Muscle of leg (tissue), 11 donors: ENCODE data around the gene THOC5. TPM values are rescaled to one million over a fixed set of nuclear protein-coding genes. Genes with fewer than 3 reads are reported as not detected.
"Not testable (repeated sequence)": the region's sequence is repeated elsewhere in the genome, so short reads cannot be mapped to it uniquely, and the experiment has no call there.

Source experiments
- DNase-seq: peaks from one replicate; pipeline ENCODE4 v3.0.0; 2013
- H3K27ac ChIP-seq: one replicate; pipeline ENCODE4 v1.5.1; 2013; ENCODE audit warnings: mild to moderate bottlenecking, low read length, control low read depth
- H3K27me3 ChIP-seq: one replicate; pipeline ENCODE4 v1.6.1; 2013; ENCODE audit warnings: low read length; ENCODE audit not compliant: control insufficient read depth, insufficient read depth
- H3K36me3 ChIP-seq: one replicate; pipeline ENCODE4 v1.6.1; 2013; ENCODE audit warnings: low read length; ENCODE audit not compliant: control insufficient read depth, insufficient read depth
- H3K4me1 ChIP-seq: one replicate; pipeline ENCODE4 v1.6.1; 2013; ENCODE audit warnings: low read length; ENCODE audit not compliant: control insufficient read depth, insufficient read depth
- H3K4me3 ChIP-seq: one replicate; pipeline ENCODE4 v1.5.1; 2013; ENCODE audit warnings: low read length, control low read depth
- H3K9me3 ChIP-seq: replicated peaks from 2 replicates; pipeline ENCODE4 v1.6.1; 2013; ENCODE audit warnings: low read depth, low read length; ENCODE audit not compliant: control insufficient read depth
- WGBS: methylation state at CpG from one replicate; pipeline ENCODE4 v1.1.5; 2013; ENCODE audit warnings: missing lambda C conversion rate; ENCODE audit not compliant: insufficient coverage; 5-methylcytosine and 5-hydroxymethylcytosine counted together
- polyA plus RNA-seq, 8 donors: library from polyadenylated mRNA; unstranded; fragments of 120-200 nt; gene quantifications; one replicate each; pipeline versions ENCODE4 v1.2.1 to v1.2.3, GENCODE V29; 2013; ENCODE audit warnings: inconsistent platforms in 1 of 8, low replicate concordance in 1 of 8; ENCODE audit not compliant: insufficient read length in 8 of 8, insufficient read depth in 1 of 8
- total RNA-seq: library from RNA; stranded (reverse); fragments of 120-200 nt; gene quantifications from one replicate; pipeline ENCODE4 v1.2.4, GENCODE V29; 2013

The THOC5 gene
- total and polyA plus RNA-seq, 9 donors: 18.9 to 28.4 (median 22.3) TPM

DNA sequence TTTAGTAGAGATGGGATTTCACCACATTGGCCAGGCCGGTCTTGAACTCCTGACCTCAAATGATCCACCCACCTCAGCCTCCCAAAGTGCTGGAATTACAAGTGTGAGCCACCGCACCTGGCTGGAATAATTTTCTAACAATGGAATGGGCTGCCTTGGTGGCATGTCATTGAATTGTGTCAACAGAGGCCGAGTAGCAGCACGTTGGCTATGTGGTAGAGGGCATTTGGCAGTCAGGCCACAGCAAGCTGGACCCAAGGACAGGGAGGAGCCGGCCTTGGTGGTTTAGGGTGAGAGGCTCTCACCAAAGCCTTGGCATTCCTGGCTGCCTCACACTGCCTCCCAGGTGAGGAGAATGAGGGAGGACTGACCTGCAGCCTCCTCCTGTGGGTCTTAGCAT, 31.4 kb upstream of the THOC5 start:
- 93% methylated on average over 3 of the region's 5 CpGs for WGBS
- H3K27ac ChIP-seq: no peak overlapping the region

DNA sequence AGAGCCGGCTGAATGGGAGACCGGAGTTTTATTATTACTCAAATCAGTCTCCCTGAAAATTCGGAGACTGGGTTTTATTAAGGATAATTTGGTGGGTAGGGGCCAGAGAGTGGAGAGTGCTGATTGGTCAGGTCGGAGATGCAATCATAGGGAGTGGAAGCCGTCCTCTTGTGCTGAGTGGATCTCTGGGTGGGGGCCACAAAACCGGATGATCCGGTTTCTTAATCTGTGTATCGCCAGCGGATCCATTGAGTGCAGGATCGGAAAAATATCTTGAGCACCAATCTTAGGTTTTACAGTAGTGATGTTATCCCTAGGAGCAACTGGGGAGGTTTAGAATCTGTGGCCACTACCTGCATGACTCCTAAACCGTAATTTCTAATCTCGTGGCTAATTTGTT, 28.2 kb upstream of the THOC5 start:
- WGBS: 88% methylated on average over 12 of the region's 12 CpGs
- H3K27me3 ChIP-seq: no peaks in the 10 kb centered on the region
- H3K4me3 ChIP-seq: no peak overlapping the region
- H3K4me1 ChIP-seq: peaks cover 11% of the 10 kb centered on the region
- peaks cover 2% of the 10 kb centered on the region for H3K36me3 ChIP-seq
- H3K9me3 ChIP-seq: no peaks in the 10 kb centered on the region
- no peak overlapping the region for H3K27ac ChIP-seq
- no peak for DNase-seq

More for the DNA sequence above, 31.4 kb upstream of the THOC5 start:
- peaks cover 11% of the 10 kb centered on the region for H3K4me1 ChIP-seq
- no peak overlapping the region for H3K4me3 ChIP-seq
- no peaks in the 10 kb centered on the region for H3K27me3 ChIP-seq
- no peak for DNase-seq
- H3K9me3 ChIP-seq: no peaks in the 10 kb centered on the region
- no peaks in the 10 kb centered on the region for H3K36me3 ChIP-seq

DNA sequence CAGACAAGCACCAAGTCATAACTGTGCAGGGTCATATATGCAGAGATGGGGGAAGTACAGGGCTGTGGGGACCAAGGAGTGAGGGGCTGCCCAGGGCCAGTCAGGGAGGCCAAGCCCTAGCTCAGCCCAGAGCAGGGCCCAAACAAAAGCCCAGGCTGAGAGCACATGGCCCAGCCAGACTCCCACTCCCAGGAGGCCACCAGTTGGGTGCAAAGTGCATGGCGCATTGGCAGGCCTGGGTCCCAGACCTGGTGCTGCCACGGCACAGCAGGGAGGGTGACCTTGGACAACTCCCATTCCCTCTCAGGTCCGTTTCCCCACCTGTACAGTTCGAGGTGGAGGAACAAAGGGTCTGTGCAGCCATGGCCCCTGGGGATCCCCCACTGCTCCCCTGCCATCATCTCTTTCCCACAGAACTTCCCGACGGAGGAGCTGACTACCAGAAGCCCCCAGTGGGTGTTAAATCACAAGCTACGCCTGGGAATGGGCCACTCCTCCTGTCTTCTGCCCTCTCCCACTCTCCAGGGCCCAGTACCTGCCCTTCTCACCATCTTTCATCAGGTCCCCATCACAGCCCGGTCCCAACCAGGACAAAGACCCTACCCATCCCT, 26.7 kb upstream of the THOC5 start:
- H3K27me3 ChIP-seq: no peaks in the 10 kb centered on the region
- peaks cover 11% of the 10 kb centered on the region for H3K4me1 ChIP-seq
- WGBS: 26% methylated on average over 8 of the region's 8 CpGs
- peak; percentile 17 for DNase-seq
- H3K27ac ChIP-seq: peak overlapping the region; percentile 79
- peak overlapping the region; percentile 55 for H3K4me3 ChIP-seq
- no peaks in the 10 kb centered on the region for H3K9me3 ChIP-seq
- peaks cover 2% of the 10 kb centered on the region for H3K36me3 ChIP-seq

DNA sequence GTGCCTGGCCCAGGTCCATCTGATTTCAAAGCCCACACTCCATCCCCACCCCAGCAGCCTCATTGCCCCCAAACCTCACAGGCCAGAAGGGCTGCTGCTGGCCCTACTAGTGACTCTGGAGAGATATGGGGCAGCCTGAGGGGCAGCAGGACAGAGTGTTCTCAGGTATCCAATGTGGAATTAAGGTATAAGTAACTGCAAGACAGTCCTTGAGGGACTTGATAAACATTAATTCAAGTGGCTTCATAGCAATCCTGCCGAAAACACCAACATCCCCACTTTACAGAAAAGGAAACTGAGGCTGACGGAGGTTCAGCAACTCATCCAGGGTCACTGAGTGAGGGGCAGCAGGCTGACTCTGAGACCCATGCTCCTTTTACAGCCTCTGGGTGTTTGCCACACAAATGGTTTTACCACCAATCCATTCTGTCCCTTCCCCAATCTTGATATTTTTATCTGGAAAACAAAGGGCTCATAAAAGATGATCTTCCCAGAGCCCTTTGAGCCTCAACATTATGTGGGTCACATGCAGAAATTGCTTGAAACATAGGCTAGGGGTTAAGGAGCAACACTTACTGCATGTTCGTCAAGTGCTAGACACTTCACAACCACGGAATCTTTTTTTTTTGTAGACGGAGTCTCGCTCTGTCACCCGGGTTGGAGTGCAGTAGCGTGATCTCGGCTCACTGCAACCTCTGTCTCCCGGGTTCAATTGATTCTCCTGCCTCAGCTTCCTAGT, 25.1 kb upstream of the THOC5 start:
- 80% methylated on average over 8 of the region's 10 CpGs for WGBS
- no peak for DNase-seq
- Histone ChIP-seq H3K27ac (no peak overlapping the region), H3K9me3 (no peaks in the 10 kb centered on the region), H3K4me3 (no peak overlapping the region), H3K4me1 (peaks cover 11% of the 10 kb centered on the region), H3K36me3 (peaks cover 2% of the 10 kb centered on the region), H3K27me3 (no peaks in the 10 kb centered on the region)

DNA sequence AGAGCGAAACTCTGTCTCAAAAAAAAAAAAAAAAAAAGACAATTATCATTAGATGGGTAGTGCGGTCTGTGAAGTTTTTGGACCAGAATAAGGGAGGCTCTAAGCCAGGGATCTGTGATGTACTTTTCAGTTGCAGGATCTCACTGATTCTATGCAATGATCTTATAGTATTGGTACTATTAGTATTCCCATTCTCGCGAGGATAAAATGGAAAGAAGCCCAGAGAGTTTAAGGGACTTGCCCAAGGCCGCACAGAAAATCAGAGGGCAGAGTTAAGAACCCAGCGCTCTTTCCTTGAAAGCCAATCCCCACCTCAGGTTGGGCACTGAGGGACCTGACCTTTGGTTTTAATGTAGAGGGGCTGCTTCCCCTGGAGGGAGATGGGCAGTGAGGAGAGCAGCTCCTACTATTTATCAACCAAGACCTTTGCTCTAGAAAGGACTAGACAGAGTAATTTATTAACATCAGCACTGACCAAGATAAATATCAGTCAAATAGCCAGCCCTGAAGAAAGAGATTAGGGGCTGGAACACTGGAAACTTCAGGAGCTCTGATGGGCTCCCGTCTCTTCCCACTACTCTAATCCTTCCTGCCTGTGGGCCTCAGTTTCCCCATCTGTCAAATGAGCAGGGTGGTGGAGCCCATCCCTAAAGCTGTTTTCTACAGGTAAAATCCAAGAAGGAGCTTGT, 21.3 kb upstream of the THOC5 start:
- Histone ChIP-seq H3K4me3 (no peak overlapping the region), H3K27me3 (no peaks in the 10 kb centered on the region), H3K36me3 (peaks cover 8% of the 10 kb centered on the region), H3K4me1 (no peaks in the 10 kb centered on the region), H3K9me3 (no peaks in the 10 kb centered on the region), H3K27ac (no peak overlapping the region)
- no peak for DNase-seq
- no CpG with 5 or more reads among the region's 7 CpGs for WGBS

DNA sequence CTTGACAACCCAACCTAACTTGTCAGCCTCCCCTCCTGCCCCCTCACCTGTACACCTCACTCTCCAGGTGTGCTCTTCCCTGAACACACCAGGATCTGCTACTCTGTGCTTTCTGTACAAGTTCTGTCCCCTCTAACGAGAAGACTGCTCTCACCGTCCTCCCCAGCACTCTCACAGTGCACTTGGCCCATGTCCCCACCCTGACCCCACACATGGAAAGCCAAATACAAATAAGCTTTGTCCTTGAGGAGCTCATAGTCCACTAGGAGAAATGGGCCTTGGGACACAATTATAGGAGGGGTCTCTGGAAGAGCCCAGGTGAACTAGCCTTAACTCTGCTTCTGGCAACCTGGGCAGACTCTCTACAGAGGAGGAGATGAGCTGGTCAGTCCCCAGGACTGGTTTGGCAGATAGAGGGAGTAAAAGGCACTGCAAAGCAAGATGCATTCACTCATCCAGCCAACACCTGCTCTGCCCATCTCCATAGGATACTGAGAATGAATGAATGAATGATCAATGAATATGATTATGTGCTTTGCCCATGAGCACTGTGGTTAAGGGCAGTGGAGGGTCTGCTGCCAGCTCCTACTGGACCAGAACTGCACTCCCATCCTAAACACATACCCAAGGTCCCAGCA, 17.5 kb upstream of the THOC5 start:
- no peaks in the 10 kb centered on the region for H3K27me3 ChIP-seq
- no peaks in the 10 kb centered on the region for H3K9me3 ChIP-seq
- DNase-seq: no peak
- H3K4me1 ChIP-seq: no peaks in the 10 kb centered on the region
- H3K4me3 ChIP-seq: no peak overlapping the region
- H3K36me3 ChIP-seq: peaks cover 33% of the 10 kb centered on the region
- 100% methylated on average over 2 of the region's 2 CpGs for WGBS
- H3K27ac ChIP-seq: no peak overlapping the region

DNA sequence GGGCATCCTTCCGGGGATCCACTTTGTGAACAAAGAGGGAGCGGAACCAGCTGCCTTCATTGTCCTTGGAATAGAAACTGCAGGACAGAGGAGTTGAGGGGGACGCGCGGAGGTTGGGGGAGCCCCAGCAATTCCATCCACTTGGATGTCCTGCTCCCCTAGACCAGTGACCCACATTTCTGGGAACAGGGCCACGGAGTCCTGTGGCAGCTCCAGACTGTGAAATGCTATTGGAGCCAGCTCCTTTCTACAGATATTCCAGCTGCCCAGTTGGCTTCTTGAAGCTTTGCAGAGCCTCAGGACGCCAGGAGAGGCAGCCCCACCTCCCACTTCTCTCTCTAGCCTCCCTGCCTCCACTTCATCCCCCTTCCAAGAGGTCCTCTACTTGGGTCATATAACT, 16.9 kb upstream of the THOC5 start:
- Histone ChIP-seq H3K4me1 (no peaks in the 10 kb centered on the region), H3K27me3 (no peaks in the 10 kb centered on the region), H3K27ac (no peak overlapping the region), H3K4me3 (no peak overlapping the region), H3K9me3 (no peaks in the 10 kb centered on the region), H3K36me3 (peaks cover 34% of the 10 kb centered on the region)
- 87% methylated on average over 4 of the region's 7 CpGs for WGBS
- no peak for DNase-seq

DNA sequence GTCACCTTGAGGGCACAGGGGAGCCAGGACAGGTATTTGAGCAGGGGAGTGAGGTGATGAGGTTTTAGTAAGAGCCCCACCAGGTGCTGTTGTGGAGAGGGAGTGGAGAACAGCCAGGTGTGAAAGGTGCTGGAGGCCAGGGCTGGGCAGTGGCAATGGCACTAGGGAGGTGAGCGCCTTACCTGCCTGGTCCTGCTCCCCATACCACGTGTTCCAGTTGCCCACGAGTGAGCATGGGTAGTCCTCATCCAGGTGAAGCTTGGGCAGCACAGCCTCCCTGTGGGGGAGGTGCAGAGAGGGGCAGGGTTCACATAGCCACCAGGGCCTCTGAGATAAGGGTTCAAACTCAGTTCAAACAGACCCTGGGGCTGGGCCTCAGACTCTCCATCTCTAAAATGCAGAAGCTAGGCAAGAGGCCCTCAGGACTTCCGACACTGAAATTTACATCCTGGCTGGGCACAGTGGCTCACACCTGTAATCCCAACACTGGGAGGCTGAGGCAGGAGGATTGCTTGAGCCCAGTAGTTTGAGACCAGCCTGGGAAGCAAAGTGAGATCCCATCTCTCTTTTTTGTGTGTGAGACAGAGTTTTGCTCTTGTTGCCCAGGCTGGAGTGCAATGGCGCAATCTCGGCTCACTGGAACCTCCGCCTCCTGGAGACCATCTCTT, 15.6 kb upstream of the THOC5 start:
- Histone ChIP-seq H3K4me1 (no peaks in the 10 kb centered on the region), H3K9me3 (no peaks in the 10 kb centered on the region), H3K27me3 (no peaks in the 10 kb centered on the region), H3K36me3 (peaks cover 46% of the 10 kb centered on the region), H3K4me3 (no peak overlapping the region), H3K27ac (no peak overlapping the region)
- no peak for DNase-seq
- 88% methylated on average over 4 of the region's 7 CpGs for WGBS

DNA sequence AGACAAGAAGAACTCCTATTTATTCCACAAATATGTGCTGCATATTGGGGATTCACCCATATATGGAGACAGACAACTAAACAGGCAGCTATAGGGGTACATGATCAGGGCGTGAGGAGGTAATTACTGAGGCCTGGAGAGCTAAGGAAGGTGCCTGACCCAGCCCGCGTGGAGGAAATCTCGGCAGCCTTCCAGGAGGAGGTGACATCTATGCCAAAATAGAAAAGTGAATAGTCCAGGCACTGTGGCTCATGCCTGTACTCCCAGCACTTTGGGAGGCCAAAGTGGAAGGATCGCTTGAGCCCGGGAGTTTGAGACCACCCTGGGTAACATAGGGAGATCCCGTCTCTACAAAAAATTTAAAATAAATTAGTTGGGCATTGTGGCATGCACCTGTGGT, 13.8 kb upstream of the THOC5 start:
- no peaks in the 10 kb centered on the region for H3K27me3 ChIP-seq
- no peak overlapping the region for H3K4me3 ChIP-seq
- H3K27ac ChIP-seq: no peak overlapping the region
- WGBS: 40% methylated on average over 1 of the region's 7 CpGs
- peaks cover 53% of the 10 kb centered on the region for H3K36me3 ChIP-seq
- H3K9me3 ChIP-seq: no peaks in the 10 kb centered on the region
- no peaks in the 10 kb centered on the region for H3K4me1 ChIP-seq
- DNase-seq: no peak

DNA sequence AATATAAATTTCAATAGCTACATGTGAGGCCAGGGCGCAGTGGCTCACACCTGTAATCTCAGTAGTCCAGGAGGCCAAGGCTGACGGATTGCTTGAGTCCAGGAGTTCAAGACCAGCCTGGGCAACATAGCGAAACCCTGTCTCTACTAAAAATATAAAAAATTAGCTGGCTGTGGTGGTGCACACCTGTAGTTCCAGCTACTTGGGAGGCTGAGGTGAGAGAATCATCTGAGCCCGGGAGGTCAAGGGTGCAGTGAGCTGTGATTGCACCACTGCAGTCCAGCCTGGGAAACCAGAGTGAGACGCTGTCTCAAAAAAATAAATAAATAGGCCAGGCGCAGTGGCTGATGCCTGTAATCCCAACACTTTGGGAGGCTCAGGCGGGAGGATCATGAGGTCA, 13.0 kb upstream of the THOC5 start:
- H3K36me3 ChIP-seq: peaks cover 61% of the 10 kb centered on the region
- not testable (repeated sequence) for H3K9me3 ChIP-seq, H3K4me1 ChIP-seq, DNase-seq, H3K4me3 ChIP-seq, H3K27ac ChIP-seq, H3K27me3 ChIP-seq
- WGBS: 94% methylated on average over 3 of the region's 7 CpGs
